GM19239 (cell line): ENCODE measurements around the gene CACUL1.
"Not testable (repeated sequence)": the region's sequence is repeated elsewhere in the genome, so short reads cannot be mapped to it uniquely, and the experiment has no call there.

Experiments
- DNase-seq: peaks from one replicate; pipeline ENCODE4 v3.0.0; 2011; ENCODE audit warnings: low spot score; ENCODE audit not compliant: insufficient read length
- FAIRE-seq: peaks from 2 replicates; lab custom pipeline; 2011; peaks lifted over from hg19 to GRCh38; lab: Jason Lieb, UNC

The CACUL1 gene

DNA sequence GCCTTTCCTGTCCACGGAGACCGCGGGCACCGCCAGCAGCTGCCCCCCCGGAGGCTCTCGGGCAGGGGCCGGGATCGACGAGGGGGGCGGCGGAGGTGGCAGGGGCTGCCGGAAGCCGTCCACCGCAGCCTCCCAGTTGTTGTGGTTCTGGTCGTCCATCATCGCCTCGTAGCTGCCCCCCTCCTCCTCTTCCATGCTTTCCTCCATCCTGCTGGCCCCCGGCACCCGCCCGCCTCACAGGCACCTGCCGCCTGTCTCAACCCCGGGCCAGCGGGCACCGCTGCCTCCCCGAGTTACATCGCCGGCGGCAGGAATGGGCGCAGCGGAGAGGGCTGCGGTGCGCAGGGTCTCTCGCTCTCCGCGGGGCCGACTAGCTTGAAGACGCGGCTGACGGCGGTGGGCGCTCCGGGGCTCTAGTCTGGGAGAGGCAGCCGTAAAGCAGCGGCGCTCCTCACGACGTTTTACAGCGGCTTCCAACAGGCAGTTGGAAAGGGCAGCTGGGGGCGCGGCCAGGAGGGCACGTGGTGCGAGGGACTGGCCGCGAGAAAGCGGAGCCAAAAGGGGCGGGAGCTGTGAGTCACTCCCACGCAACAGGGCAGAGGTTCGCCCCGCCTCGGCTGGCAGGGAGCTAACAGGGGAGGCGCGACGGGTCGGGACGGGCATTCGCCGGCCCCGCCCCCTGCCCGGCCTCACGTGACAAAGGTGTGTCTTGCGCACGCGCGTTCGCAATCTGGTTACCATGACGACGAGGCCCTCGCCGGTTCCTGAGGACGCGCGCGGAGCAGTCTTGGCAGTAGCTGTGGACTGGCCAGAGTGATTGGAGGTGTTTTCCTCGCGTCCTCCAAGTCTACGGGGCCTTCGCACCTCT is at the start of gene CACUL1:
TSS of gene CACUL1 (minus strand) at position 415 of the 868 bp plus-strand sequence. CDS start at position 207, 208 bp downstream.
- FAIRE-seq, result peak; percentile 99

DNA sequence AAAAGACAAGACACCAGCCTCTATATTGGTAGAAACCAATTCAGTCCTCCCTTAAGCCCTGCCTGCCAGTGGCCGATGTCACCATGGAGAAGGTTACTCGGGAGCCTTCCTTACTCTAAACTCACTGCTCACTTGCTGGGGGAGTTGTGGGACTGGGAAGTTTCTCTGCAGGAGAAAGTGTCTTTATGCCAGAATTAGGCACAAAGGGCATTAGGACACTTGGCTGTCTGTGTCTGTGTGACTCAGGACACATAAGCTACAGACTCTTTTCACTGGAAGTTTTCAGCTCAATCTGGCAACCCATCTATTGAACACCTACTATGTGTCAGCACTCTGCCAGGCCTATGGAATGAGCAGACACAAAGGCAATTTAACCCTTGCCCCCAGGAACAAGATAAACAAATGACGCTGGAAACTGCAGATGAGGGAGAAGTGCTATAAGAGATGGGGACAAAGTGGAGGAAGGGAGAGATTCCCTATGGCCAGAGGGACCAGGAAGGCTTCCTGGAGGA is 49.5 kb upstream of the CACUL1 start:
- DNase-seq, result no peak
- no peak for FAIRE-seq

More for the DNA sequence above, at the start of gene CACUL1:
- peak; percentile 98 for DNase-seq

DNA sequence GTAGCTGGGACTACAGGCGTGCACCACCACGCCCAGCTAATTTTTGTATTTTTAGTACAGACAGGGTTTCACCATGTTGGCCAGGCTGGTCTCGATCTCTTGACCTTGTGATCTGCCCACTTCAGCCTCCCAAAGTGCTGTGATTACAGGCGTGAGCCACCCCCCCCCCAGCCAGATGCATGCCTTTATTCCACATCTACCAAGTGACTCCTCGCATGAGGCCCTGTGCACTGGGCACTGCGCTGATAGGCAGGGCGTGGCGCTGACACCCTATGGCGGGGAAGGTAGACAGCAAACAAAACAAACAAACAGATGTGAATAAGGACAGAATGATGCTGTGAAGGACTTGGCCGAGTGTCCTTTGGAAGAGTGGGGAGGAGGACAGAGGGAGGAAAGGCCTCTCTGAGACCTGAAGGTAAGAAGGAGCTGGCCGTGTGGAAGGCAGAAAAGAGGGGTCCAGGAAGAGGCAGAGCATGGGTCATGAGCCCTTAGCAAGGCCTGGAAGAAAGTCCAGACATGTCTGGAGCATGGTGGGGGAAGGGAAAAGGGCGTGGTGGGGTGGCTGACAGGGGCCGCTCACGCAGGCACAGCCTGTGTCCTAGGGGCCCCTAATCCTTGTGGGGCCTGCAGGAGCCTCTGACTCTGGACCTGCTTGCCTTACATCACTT is 47.5 kb upstream of the CACUL1 start:
- FAIRE-seq, result no peak

DNA sequence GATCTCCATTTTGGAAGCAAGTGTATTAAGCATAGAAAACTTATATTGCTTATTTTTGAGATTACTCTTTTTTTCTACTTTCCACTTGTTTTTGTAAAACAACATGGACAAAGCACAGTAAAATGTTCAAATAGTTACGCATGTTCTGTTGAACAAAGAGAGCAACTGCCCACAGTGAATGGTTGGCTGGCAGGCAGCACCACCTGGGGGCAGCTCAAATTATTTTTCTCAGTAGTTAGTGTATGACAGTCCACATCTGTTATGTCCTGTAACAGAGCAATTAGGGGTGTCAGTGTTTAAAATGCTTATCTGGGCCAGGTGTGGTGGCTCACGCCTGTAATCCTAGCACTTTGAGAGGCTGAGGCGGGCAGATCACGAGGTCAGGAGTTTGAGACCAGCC is 46.1 kb upstream of the CACUL1 start:
- DNase-seq (no peak), FAIRE-seq (no peak)

More for the DNA sequence above, 47.5 kb upstream of the CACUL1 start:
- DNase-seq, result no peak

DNA sequence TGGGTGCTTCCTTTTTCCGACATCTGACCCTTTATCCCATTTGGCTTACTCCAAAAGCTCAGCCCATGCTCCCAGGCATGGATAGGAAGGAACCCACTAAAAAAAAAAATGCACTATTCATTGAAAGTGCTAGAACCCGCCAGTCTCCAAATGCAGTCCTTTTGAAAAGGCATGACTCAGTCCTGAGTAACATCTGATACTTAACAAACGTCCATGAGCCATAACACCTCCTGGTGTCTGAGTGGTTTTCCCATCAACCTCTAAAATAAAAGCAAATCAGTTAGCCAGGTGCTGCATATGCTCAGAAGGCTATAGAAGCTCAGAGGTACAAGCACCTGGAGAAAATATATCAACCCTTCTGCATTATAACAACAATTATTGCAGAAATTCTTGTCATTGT is 45.0 kb upstream of the CACUL1 start:
- DNase-seq (no peak), FAIRE-seq (no peak)

DNA sequence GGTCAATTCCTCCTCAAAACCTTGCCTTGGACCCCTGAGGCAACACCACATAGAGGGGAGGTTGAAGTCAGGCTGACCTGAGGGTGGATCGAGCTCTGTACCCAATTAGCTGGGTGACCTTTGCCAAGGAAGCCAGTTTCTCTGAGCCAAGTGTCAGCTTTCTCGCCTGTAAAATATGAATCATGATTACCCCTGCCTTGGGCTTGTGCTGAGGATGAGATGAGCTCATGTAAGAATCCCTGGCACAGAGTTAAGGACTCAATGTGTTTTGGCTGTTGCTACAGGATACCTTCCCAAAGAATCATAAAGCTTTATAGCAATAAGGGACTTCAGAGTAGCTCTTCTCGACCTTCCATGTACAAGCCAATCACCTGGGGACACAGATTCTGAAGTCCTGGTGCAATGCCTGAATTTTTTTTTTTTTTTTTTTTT is 43.5 kb upstream of the CACUL1 start:
- DNase-seq (no peak), FAIRE-seq (no peak)

DNA sequence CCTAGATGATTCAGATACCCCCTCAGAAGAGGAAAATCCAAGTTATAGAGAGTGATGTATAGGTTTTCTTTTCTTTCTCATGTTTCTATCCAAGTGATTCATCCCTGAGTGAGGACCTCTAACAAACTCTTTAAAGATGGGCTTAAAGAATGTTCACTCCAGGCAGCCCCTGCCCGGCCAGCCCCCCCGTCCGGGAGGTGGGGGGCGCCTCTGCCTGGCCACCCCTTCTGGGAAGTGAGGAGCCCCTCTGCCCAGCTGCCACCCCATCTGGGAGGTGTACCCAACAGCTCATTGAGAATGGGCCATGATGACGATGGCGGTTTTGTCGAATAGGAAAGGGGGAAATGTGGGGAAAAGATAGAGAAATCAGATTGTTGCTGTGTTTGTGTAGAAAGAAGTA is 40.2 kb upstream of the CACUL1 start:
- FAIRE-seq, DNase-seq: not testable (repeated sequence)

DNA sequence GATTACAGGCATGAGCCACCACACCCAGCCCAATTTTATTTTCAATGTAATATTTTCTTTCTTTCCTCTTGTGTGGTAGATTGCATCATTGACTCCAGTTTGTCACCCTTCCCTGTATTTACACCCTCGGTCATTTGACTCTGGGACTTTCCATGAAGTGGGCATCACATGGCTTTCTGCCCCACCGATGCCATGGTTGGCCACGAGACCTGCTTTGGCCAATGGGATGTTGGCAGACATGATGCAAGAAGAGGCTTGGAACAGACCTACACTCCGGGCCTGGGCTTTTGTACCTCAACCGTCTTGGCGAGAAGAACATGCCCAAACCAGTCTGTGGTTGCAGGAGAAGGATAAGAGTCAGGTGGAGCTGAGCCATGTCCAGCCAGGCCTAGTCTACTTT is 38.8 kb upstream of the CACUL1 start:
- DNase-seq (no peak), FAIRE-seq (no peak)

DNA sequence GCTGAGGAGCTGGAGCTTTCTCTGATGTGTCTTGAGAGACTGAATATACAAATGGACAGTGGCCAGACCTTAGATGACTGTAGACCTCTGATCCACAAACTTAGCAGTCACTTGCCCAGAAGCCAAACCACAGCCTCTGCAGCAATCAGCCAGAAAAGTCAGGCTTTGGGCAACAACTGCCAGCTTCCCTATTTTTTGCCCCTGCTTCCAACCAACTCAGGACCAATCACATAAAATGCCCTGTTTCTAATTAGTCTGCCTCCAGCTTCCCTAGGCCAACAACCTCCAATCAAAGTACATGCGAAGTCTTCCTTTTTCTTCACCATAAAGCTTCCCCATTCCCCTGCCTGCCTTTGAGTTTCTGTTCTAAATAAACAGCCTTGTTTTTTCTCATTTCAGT is 37.8 kb upstream of the CACUL1 start:
- DNase-seq, result no peak
- FAIRE-seq, result no peak

DNA sequence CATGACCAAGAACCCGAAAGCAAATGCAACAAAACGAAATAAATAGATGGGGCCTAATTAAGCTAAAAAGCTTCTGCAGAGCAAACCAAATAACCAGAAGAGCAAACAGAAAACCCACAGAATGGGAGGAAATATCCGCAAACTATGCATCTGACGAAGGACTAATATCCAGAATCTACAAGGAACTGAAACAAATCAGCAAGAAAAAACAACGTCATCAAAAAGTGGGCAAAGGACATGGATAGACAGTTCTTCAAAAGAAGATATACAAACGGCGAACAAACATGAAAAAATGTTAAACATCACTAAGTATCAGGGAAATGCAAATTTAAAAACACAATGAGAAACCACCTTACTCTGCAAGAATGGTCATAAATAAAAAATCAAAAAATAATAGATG is 35.3 kb upstream of the CACUL1 start:
- FAIRE-seq (no peak), DNase-seq (no peak)

DNA sequence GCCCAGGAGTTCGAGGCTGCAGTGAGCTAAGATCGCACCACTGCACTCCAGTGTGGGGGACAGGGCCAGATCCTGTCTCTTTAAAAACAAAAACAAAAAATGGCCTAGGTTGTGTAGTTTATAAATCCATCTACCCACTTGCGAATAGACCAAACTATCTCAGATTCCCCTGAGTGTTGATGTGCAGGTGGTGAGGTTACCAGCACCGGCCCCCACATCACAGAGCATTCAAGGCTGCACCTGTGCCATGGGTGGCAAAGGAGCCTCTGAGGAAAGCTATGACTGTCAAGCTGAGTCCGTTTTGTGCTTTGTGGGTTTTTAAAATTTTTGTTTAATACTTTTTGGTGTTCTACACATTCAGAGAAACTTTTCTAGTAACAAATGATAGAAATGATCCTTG is 30.8 kb upstream of the CACUL1 start:
- DNase-seq, result no peak
- no peak for FAIRE-seq

DNA sequence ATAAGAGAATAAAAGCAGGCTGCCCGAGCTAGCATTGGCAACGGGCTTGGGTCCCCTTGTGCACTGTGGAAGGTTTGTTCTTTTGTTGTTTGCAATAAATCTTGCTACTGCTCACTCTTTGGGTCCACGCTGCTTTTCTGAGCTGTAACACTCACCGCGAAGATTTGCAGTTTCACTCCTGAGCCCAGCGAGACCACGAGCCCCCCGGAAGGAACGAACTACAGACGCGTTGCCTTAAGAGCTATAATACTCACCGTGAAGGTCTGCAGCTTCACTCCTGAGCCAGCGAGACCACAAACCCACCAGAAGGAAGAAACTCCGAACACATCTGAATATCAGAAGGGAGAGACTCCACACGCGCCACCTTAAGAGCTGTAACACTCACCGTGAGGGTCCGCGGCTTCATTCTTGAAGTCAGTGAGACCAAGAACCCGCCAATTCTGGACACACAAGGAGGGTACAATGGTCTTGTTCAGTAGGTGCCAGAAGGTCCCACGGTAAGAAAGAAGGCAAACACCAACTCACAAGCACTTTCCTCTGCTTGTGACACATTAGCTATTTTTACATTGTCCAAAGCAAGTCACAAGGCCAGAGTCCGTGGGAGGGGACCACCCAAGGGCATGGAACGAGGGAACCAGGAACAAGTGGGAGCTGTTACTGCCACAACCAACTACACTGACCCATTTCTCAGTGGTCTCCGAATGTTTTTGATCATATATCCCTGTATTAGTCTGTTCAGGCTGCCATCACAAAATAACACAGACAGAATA is 29.2 kb upstream of the CACUL1 start:
- DNase-seq (no peak), FAIRE-seq (no peak)

DNA sequence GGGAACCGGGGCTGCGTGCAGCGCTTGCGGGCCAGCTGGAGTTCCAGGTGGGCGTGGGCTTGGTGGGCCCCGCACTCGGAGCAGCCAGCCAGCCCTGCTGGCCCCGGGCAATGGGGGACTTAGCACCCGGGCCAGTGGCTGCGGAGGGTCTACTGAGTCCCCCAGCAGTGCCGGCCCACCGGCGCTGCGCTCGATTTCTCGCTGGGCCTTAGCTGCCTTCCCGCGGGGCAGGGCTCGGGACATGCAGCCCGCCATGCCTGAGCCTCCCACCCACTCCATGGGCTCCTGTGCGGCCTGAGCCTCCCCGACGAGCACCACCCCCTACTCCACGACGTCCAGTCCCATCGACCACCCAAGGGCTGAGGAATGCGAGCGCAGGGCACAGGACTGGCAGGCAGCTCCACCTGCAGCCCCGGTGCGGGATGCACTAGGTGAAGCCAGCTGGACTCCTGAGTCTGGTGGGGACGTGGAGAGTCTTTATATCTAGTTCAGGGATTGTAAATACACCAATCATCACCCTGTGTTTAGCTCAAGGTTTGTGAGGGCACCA is 28.2 kb upstream of the CACUL1 start:
- not testable (repeated sequence) for FAIRE-seq, DNase-seq

DNA sequence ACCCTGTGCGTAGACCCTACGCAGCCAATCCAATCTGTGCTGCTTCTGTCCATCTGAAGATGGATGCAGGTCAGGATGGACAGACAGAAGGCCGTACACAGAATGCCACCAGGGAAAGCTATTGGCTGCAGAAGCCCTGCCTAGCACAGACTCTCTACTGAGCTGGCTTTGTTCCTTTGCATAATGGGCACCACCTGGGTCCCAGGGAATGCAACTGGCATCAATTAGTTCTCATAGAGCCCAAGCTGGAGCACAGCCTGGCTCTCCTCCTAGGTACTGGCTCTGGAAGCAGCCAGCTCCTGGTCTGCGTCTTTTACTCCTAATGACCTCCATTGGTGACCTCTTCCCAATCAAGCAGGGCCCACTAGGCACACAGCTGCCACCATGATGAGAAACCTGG is 26.8 kb upstream of the CACUL1 start:
- DNase-seq (no peak), FAIRE-seq (no peak)

DNA sequence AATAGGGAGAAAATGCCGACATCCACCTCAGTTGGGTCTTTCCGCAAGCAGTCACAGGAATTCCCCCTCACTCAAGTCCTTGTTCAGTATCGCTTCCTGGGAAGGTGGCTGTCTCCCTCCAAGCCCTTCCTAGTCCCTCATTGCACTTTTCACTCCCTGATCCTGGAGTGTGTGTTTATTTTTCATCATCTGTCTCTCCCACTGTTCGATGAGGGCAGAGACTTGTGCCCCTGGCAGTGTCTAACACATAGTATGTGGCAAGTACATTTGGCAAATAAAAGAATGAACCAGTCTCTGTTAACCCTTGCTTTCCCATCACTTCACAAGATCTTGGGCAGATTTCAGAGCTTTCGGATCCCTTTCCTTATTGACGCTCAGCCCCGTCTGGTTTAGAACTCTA is 24.0 kb upstream of the CACUL1 start:
- FAIRE-seq, result no peak

DNA sequence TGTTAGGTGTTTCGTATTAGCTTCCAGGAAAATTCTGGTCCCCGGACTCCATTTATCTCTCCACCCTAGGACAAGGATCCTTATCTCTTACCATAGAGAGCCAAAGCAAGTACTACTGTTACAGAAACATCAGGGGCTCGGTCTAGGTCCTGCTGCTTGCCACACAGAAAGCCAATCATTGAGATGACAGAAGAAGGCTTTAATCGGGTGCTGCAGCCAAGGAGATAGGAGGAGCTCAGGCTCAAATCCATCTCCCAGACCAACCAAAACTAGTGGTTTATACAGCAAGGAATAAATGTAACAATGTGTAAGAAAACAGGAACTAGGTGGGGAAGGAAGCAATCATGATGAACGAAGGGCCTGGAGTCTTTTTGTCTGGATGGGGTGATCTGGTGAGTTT is 22.2 kb upstream of the CACUL1 start:
- DNase-seq (no peak), FAIRE-seq (no peak)

More for the DNA sequence above, 24.0 kb upstream of the CACUL1 start:
- no peak for DNase-seq

DNA sequence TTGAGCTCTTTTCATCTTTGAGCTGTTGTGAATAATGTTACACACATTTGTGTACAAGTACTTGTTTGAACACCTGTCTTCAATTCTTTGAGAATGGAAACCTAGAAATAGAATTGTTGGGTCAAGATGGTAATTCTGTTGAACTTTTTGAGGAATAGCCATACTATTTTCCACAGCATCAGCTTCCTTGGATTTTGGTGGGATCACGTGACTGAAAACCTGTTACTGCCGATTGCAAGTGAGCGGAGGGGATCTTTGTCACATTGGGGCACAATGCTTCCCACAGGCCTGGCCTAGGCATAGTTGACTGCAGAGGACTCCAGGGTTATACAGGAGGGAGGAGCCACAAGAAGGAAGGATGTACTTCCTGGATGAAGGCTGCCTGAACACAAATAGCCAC is 21.3 kb upstream of the CACUL1 start:
- no peak for DNase-seq
- FAIRE-seq, result no peak

DNA sequence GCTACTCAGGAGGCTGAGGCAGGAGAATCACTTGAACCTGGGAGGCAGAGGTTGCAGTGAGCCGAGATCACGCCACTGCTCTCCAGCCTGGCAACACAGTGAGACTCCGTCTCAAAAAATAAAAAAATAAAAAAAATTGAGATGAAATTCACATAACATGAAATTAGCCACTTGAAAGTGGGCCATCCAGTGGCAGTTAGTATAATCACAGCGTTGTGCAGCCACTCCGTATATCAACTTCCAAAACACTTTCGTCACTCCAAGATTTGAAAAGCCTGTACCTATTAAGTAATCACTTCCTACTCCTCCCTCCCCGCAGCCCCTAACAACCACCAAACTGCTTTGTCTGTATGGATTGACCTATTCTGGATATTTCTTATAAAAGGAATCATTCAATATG is 20.7 kb upstream of the CACUL1 start:
- no peak for FAIRE-seq

DNA sequence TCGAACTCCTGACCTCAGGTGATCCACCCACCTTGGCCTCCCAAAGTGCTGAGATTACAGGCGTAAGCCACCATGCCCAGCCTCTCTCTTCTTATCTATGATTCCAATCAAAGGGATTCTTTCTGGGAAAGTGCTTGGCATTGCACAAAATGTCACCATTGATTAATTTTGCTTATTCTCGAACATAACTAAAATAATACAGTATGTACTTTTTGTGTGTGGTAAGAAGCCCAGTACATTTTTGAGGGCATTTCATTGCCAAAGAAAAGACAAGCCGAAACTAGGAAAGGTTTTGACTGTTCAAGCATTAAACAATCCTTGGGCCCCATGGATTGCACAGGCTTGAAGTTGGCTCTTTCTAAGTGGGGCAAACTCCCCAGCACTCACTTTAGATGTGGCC is 18.3 kb upstream of the CACUL1 start:
- DNase-seq (no peak), FAIRE-seq (no peak)

More for the DNA sequence above, 20.7 kb upstream of the CACUL1 start:
- no peak for DNase-seq

DNA sequence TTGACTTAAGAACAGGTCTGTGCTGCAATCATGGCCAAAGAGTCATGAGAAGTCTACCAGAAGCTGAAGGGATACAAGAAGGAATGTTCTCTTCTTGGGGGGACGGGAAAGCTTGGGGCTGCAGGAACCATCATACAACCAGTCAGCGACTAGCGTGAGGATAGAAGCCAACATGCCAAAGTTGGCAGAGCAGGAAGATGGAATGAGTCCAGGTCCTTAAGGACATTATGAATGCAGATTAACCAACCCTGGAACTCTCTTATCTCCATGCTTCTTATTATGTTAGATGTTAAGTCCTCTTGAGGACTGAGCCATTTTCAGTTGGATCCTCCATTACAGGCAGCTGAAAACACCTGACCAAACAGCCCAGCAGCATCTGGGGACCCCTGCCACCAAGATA is 17.2 kb upstream of the CACUL1 start:
- DNase-seq, result no peak
- no peak for FAIRE-seq
